Upper lobe of right lung (tissue), 1 donor: Measurements from ENCODE around the gene ZER1. TPM values are rescaled to one million over a fixed set of nuclear protein-coding genes. Genes with fewer than 3 reads are reported as not detected.

ENCODE experiments used
- ATAC-seq: fragments of 200-7000 bp; cut with Tn5 transposase; one replicate; pipeline ENCODE4 v1.9.1; 2020; ENCODE audit warnings: mild to moderate bottlenecking, moderate library complexity
- DNase-seq: peaks from one replicate; pipeline ENCODE4 v3.0.0-alpha.2; 2020
- H3K27ac ChIP-seq: fragments of 200-600 bp; one replicate; pipeline ENCODE4 v1.8.0; 2022
- H3K27me3 ChIP-seq: fragments of 200-600 bp; one replicate; pipeline ENCODE4 v1.8.0; 2022; ENCODE audit warnings: mild to moderate bottlenecking
- H3K36me3 ChIP-seq: fragments of 200-600 bp; one replicate; pipeline ENCODE4 v1.8.0; 2022
- H3K4me1 ChIP-seq: fragments of 200-600 bp; one replicate; pipeline ENCODE4 v1.8.0; 2022
- H3K4me3 ChIP-seq: fragments of 200-600 bp; one replicate; pipeline ENCODE4 v1.8.0; 2022; ENCODE audit warnings: mild to moderate bottlenecking
- H3K9me3 ChIP-seq: fragments of 200-600 bp; one replicate; pipeline ENCODE4 v1.8.0; 2022
- CTCF ChIP-seq: fragments of 200-600 bp; IDR thresholded peaks from one replicate; pipeline ENCODE4 v1.8.0; 2022; ENCODE audit warnings: antibody characterized with exemption
- intact Hi-C: fragments of 100-400 bp; cut with DNase I; formaldehyde crosslinking; loops from one replicate; pipeline ENCODE4 v1.11.0; 2022
- total RNA-seq: library from RNA; stranded (reverse); fragmentation: NEBNext Ultra II Directional; extraction: Animal tissue kit (Norgen Biotek cat#: 25700); gene quantifications from one replicate; pipeline ENCODE4 v1.2.1, GENCODE V29; 2021
- donor health status: DM: no; HTN: yes; CAD: no; lungs with severe emphysema.

ZER1 gene
- total RNA-seq, 1 donor from 2014 or later = 32.0 TPM

- no peak for DNase-seq
- Histone ChIP-seq H3K4me3 (no peak overlapping the region), H3K27me3 (no peaks in the 10 kb centered on the region), H3K27ac (no peak overlapping the region), H3K9me3 (no peaks in the 10 kb centered on the region), H3K36me3 (peaks cover 4% of the 10 kb centered on the region), H3K4me1 (no peaks in the 10 kb centered on the region)
- no peak for ATAC-seq
- no peak for TF ChIP-seq CTCF
- intact Hi-C loops = no loop called here
These were observed 44.0 kb downstream of the ZER1 start for GRCh38 chr9:128727640-128728248.

- Histone ChIP-seq H3K27me3 (no peaks in the 10 kb centered on the region), H3K36me3 (peaks cover 4% of the 10 kb centered on the region), H3K4me1 (no peaks in the 10 kb centered on the region), H3K9me3 (no peaks in the 10 kb centered on the region), H3K27ac (peak overlapping the region; percentile 82), H3K4me3 (peak overlapping the region; percentile 87)
- TF ChIP-seq CTCF = no peak
- peak; percentile 41 for ATAC-seq
- intact Hi-C loops = no loop called here
- peak; percentile 77 for DNase-seq
These were observed 46.9 kb downstream of the ZER1 start for GRCh38 chr9:128724744-128725211.

GRCh38 chr9:128723866-128724743 is 47.6 kb downstream of the ZER1 start, which contains the start of gene ZDHHC12:
Gene ZDHHC12 (minus strand): TSS chr9:128724127. CDS start chr9:128724093, 34 bp downstream.
- H3K36me3 ChIP-seq = peaks cover 4% of the 10 kb centered on the region
- intact Hi-C loops = no loop called here
- no peaks in the 10 kb centered on the region for H3K9me3 ChIP-seq
- TF ChIP-seq CTCF = no peak
- no peaks in the 10 kb centered on the region for H3K27me3 ChIP-seq
- DNase-seq (peak; percentile 100), ATAC-seq (peak; percentile 97)
- H3K4me1 ChIP-seq = no peaks in the 10 kb centered on the region
- H3K27ac ChIP-seq = peak within 1 kb of the TSS; percentile 82
- H3K4me3 ChIP-seq = peak within 1 kb of the TSS; percentile 87

GRCh38 chr9:128723352-128723865 is 48.3 kb downstream of the ZER1 start:
- H3K36me3 ChIP-seq = peaks cover 4% of the 10 kb centered on the region
- no peaks in the 10 kb centered on the region for H3K4me1 ChIP-seq
- DNase-seq (no peak), ATAC-seq (no peak)
- peak overlapping the region; percentile 82 for H3K27ac ChIP-seq
- H3K9me3 ChIP-seq = no peaks in the 10 kb centered on the region
- TF ChIP-seq CTCF = no peak
- no peaks in the 10 kb centered on the region for H3K27me3 ChIP-seq
- intact Hi-C loops = no loop called here
- H3K4me3 ChIP-seq = peak overlapping the region; percentile 87

GRCh38 chr9:128722380-128723351 is 49.1 kb downstream of the ZER1 start:
- H3K4me3 ChIP-seq = no peak overlapping the region
- H3K9me3 ChIP-seq = no peaks in the 10 kb centered on the region
- DNase-seq (no peak), ATAC-seq (no peak)
- intact Hi-C loops = no loop called here
- no peak for TF ChIP-seq CTCF
- no peaks in the 10 kb centered on the region for H3K4me1 ChIP-seq
- H3K27ac ChIP-seq = no peak overlapping the region
- H3K36me3 ChIP-seq = peaks cover 4% of the 10 kb centered on the region
- no peaks in the 10 kb centered on the region for H3K27me3 ChIP-seq
